Body of pancreas (tissue), 4 donors: Measurements from ENCODE around the gene CLVS2. TPM values are rescaled to one million over a fixed set of nuclear protein-coding genes. Genes with fewer than 3 reads are reported as not detected.

ENCODE experiments used
- ATAC-seq: fragments of 150-250 bp; one replicate; pipeline ENCODE4 v1.9.1; 2016
- DNase-seq, 4 donors: peaks; one replicate each; pipeline ENCODE4 v3.0.0-alpha.2; 2019
- H3K27ac ChIP-seq, 4 donors: fragments of 200-600 bp; sonication (generic); 1 replicate in 3 of 4; 2 replicates in 1 of 4; pipeline versions ENCODE4 v1.5.1 to v1.6.1; 2016 to 2019; ENCODE audit warnings: mild to moderate bottlenecking in 1 of 4, mixed read lengths in 1 of 4, moderate library complexity in 1 of 4
- H3K27me3 ChIP-seq, 2 donors: fragments of 200-600 bp; sonication (generic); one replicate each; pipeline ENCODE4 v1.6.0; 2016; ENCODE audit warnings: mild to moderate bottlenecking in 1 of 2
- H3K36me3 ChIP-seq, 2 donors: fragments of 200-600 bp; sonication (generic); replicated peaks in 1 of 2; 2 replicates each; pipeline ENCODE4 v1.5.1; 2016; ENCODE audit warnings: low read depth in 2 of 2; ENCODE audit not compliant: insufficient read depth in 1 of 2
- H3K4me1 ChIP-seq: fragments of 200-600 bp; sonication (generic); one replicate; pipeline ENCODE4 v1.6.0; 2016
- H3K4me3 ChIP-seq, 2 donors: fragments of 200-600 bp; sonication (generic); 1 replicate in 1 of 2; 2 replicates in 1 of 2; pipeline ENCODE4 v1.5.1; 2016 to 2019
- H3K9me3 ChIP-seq, 3 donors: fragments of 200-600 bp; sonication (generic); 1 replicate in 2 of 3; 2 replicates in 1 of 3; pipeline ENCODE4 v1.5.1; 2016
- CTCF ChIP-seq, 7 experiments: fragments of 450-650 bp in 4 of 7; fragments of 200-600 bp in 3 of 7; sonication (generic) in 3 of 7; IDR thresholded peaks; one replicate each; pipeline ENCODE4 v1.5.1; 2016 to 2019; ENCODE audit warnings: antibody characterized with exemption in 7 of 7
- POLR2A ChIP-seq, 3 donors: fragments of 450-650 bp; IDR thresholded peaks; one replicate each; pipeline ENCODE4 v1.6.1; 2016; ENCODE audit warnings: antibody characterized with exemption in 3 of 3, mild to moderate bottlenecking in 2 of 3
- WGBS, 2 donors: methylation state at CpG; one replicate each; pipeline ENCODE4 v1.1.5; 2017; 5-methylcytosine and 5-hydroxymethylcytosine counted together
- intact Hi-C: fragments of 100-400 bp; cut with DNase I; formaldehyde crosslinking; loops from one replicate; pipeline ENCODE4 v1.15.1; 2023
- total RNA-seq, 2 donors: library from RNA; depleted of rRNA; stranded (reverse); fragments of >200 nt; gene quantifications; one replicate each; pipeline ENCODE4 v1.1.0, GENCODE V29; 2016

The CLVS2 gene
- total RNA-seq, 2 donors from 2014 or later = under 0.01 TPM; not detected in 1

GRCh38 chr6:123105561-123105960 lies 109.5 kb downstream of the CLVS2 start:
- WGBS, 2 donors = 40 to 59% methylated on average over 1 of the region's 1 CpG
- no peaks in the 10 kb centered on the region for H3K9me3 ChIP-seq
- H3K4me1 ChIP-seq = no peaks in the 10 kb centered on the region
- no peak for ATAC-seq
- no peaks in the 10 kb centered on the region for H3K36me3 ChIP-seq
- no peaks in the 10 kb centered on the region for H3K27me3 ChIP-seq
- intact Hi-C loops = no loop called here
- no peak overlapping the region for H3K4me3 ChIP-seq
- no peak for DNase-seq
- TF ChIP-seq CTCF (IDR thresholded peaks at IDR 0.05) (no peak), POLR2A (IDR thresholded peaks at IDR 0.05) (no peak)
- no peak overlapping the region for H3K27ac ChIP-seq

GRCh38 chr6:123116370-123116769 lies 120.3 kb downstream of the CLVS2 start:
- no peak for ATAC-seq
- Histone ChIP-seq H3K27me3 (no peaks in the 10 kb centered on the region), H3K36me3 (no peaks in the 10 kb centered on the region), H3K4me1 (no peaks in the 10 kb centered on the region), H3K9me3 (no peaks in the 10 kb centered on the region), H3K27ac (no peak overlapping the region), H3K4me3 (no peak overlapping the region)
- intact Hi-C loops = no loop called here
- TF ChIP-seq POLR2A (IDR thresholded peaks at IDR 0.05) (no peak), CTCF (IDR thresholded peaks at IDR 0.05) (no peak)
- DNase-seq = no peak
- 90 to 91% methylated on average over 7 of the region's 7 CpGs for WGBS, 2 donors

GRCh38 chr6:123117145-123117908 lies 121.3 kb downstream of the CLVS2 start:
- no peak for DNase-seq
- Histone ChIP-seq H3K9me3 (no peaks in the 10 kb centered on the region), H3K4me1 (no peaks in the 10 kb centered on the region), H3K4me3 (no peak overlapping the region), H3K27me3 (no peaks in the 10 kb centered on the region), H3K36me3 (no peaks in the 10 kb centered on the region), H3K27ac (no peak overlapping the region)
- WGBS, 2 donors = 55 to 76% methylated on average over 2 of the region's 2 CpGs
- no peak for ATAC-seq
- intact Hi-C loops = no loop called here
- TF ChIP-seq CTCF (IDR thresholded peaks at IDR 0.05) (no peak), POLR2A (IDR thresholded peaks at IDR 0.05) (no peak)

GRCh38 chr6:123118811-123119210 lies 122.8 kb downstream of the CLVS2 start:
- 46 to 60% methylated on average over 2 of the region's 2 CpGs for WGBS, 2 donors
- no peaks in the 10 kb centered on the region for H3K27me3 ChIP-seq
- ATAC-seq = no peak
- no peak overlapping the region for H3K4me3 ChIP-seq
- no peaks in the 10 kb centered on the region for H3K9me3 ChIP-seq
- no peaks in the 10 kb centered on the region for H3K36me3 ChIP-seq
- H3K27ac ChIP-seq = no peak overlapping the region
- intact Hi-C loops = no loop called here
- DNase-seq = no peak
- no peaks in the 10 kb centered on the region for H3K4me1 ChIP-seq
- TF ChIP-seq POLR2A (IDR thresholded peaks at IDR 0.05) = no peak
- TF ChIP-seq CTCF (IDR thresholded peaks at IDR 0.05) = no peak

Other genes starting within 250 kb of the CLVS2 start
- gene FABP7, start 216.5 kb upstream of the CLVS2 start, total RNA-seq = not detected
- gene SMPDL3A, start 207.0 kb upstream of the CLVS2 start, total RNA-seq = 10 to 100 TPM; 11.5 to 21.3 TPM